KOPT-K1 (cell line): ENCODE measurements around the gene PRRT2.
A peak's percentile ranks its signal among the peaks of the same experiment; 100 is the strongest.
"Not testable (repeated sequence)": the region's sequence is repeated elsewhere in the genome, so short reads cannot be mapped to it uniquely, and the experiment has no call there.

Source experiments
- H3K27ac ChIP-seq: fragments of 200-600 bp; sonication (generic); 2 replicates; pipeline ENCODE4 v1.5.1; 2016; ENCODE audit warnings: antibody characterized with exemption, mild to moderate bottlenecking, low read depth, low read length; ENCODE audit not compliant: poor library complexity, severe bottlenecking
- H3K36me3 ChIP-seq: fragments of 200-600 bp; sonication (generic); 2 replicates; pipeline ENCODE4 v1.5.1; 2017; ENCODE audit warnings: antibody characterized with exemption, mild to moderate bottlenecking, low read length, moderate library complexity; ENCODE audit not compliant: insufficient read depth
- H3K9me3 ChIP-seq: fragments of 200-600 bp; sonication (generic); 2 replicates; pipeline ENCODE4 v1.5.1; 2017; ENCODE audit warnings: antibody characterized with exemption, low read length, mild to moderate bottlenecking; ENCODE audit not compliant: insufficient read depth, poor library complexity, severe bottlenecking

The PRRT2 gene

GRCh38 chr16:29811896-29812665 is at the start of gene PRRT2:
Gene PRRT2 (plus strand): TSS chr16:29812193. CDS start chr16:29813055, 862 bp downstream.
- Histone ChIP-seq H3K27ac (peak within 1 kb of the TSS; percentile 14), H3K9me3 (no peaks in the 10 kb centered on the region), H3K36me3 (peaks cover 31% of the 10 kb centered on the region)

DNA sequence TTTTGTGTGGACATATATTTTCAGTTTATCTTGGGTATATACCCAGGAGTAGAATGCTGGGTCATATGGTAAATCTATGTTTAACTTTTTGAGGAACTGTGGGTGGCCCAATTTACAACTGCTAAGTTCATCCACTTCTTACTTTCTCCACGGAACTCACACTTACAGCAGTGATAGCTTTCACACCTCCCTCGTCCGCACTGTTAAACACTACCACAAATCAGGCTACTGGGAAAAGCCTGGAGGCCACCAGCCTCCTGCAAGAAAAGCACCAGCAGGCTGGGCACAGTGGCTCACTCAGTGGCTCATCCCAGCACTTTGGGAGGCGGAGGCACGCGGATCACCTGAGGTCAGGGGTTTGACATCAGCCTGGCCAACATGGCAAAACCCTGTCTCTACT is 48.7 kb upstream of the PRRT2 start:
- no peaks in the 10 kb centered on the region for H3K9me3 ChIP-seq
- H3K36me3 ChIP-seq: no peaks in the 10 kb centered on the region
- H3K27ac ChIP-seq: no peak overlapping the region

DNA sequence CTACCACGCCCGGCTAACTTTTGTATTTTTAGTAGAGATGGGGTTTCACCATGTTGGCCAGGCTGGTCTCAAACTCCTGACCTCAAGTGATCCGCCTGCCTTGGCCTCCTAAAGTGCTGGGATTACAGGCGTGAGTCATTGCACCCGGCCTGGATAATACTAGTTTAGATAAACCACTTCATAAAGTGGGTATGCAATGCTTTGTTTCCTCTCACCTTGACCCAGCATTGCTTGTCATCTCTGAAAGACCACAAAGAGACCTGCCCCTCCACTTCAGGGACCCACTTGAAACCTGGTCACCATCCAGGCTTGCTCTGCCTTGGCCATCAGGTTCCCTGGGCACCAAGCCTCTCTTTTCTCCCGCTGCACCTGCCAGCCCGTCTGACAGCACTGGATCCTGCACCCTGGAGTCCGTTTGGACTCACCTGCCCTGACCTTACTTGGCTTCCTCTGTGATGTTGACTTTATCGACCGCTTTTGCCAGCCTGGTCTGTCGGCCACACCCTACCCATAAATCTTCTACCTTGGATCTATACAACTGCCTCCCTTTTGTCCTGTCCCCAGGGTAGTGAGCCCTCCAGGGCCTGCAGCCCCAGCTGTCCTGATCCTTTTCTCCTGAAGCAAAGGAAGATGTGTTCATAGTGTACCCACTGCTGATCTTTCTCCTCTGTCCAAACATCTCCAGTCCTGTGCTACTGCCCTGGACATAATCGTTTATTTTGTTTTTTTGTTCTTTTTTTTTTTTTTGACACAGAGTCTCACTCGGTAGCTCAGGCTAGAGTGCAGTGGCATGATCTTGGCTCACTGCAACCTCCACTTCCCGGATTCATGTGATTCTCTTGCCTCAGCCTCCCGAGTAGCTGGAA is 46.6 kb upstream of the PRRT2 start:
- no peaks in the 10 kb centered on the region for H3K9me3 ChIP-seq
- H3K36me3 ChIP-seq: no peaks in the 10 kb centered on the region
- no peak overlapping the region for H3K27ac ChIP-seq

DNA sequence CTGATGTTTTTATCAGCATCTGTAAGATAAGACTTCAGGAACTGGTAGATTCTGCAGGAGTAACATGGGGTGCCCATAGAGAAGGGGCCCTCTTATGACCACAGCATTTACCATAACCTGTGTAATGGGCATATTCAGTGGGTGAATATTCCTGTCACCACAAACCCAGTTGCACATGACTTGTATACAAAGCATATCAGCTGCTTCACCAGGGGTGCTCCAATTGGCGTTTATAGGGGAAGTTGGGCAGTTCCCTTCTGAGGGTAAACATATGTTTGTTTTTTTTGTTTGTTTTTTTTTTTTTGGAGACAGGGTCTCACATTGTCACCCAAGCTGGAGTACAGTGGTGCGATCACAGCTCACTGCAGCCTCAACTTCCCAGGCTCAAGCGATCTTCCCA is 45.4 kb upstream of the PRRT2 start:
- H3K27ac ChIP-seq: no peak overlapping the region

GRCh38 chr16:29767062-29767461 is 44.9 kb upstream of the PRRT2 start:
- Histone ChIP-seq H3K9me3 (no peaks in the 10 kb centered on the region), H3K27ac (no peak overlapping the region), H3K36me3 (no peaks in the 10 kb centered on the region)

More for the DNA sequence above, 45.4 kb upstream of the PRRT2 start:
- Histone ChIP-seq H3K36me3 (no peaks in the 10 kb centered on the region), H3K9me3 (no peaks in the 10 kb centered on the region)

- no peaks in the 10 kb centered on the region for H3K9me3 ChIP-seq
- H3K27ac ChIP-seq: no peak overlapping the region
- H3K36me3 ChIP-seq: no peaks in the 10 kb centered on the region
Observed at GRCh38 chr16:29769507-29769906, 42.5 kb upstream of the PRRT2 start.

DNA sequence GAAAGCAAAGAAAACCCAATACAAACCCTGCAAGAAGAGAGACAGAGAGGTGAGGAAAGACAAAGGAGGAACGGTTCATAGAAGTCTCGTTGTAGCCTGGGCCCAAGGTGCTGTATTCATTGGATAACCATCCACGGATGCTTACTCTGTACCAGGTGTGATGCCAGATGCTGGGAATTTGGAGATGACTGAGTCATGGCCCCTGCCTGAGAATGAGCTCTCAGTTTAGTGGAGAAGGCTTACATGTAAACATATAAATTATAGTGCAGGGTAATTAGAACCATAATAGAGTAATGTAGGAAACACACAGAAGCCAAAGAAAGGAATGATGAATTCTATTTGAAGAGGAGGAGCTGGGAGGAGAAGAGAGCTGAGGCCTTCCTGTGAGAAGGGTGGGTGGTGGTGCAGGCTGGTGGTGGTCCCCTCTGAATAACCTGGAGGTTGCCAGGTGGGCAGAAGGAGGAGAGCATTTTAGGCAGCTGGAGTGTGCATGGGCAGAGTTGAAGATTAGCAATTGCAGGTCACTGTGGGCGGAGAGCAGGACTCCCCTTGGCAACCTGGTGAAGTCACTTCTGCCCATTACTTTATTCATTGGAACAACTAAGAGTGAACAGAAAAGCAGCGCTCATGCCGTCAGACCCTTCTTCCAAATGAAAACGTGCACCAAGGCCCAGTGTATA is 41.6 kb upstream of the PRRT2 start:
- Histone ChIP-seq H3K36me3 (no peaks in the 10 kb centered on the region), H3K9me3 (no peaks in the 10 kb centered on the region), H3K27ac (no peak overlapping the region)

DNA sequence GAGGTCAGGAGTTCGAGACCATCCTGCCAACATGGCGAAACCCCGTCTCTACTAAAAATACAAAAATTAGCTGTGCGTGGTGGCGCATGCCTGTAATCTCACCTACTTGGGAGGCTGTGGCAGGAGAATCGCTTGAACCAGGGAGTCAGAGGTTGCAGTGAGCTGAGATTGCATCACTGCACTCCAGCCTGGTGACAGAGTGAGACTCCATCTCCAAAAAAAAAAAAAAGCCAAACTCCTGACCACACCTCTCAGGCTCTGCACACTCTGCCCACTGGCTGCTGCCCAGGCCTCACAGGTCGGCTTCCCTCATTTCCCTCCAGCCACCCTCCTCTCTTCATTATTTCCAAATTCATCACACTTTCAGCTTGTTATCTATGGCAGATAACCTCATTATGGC is 39.7 kb upstream of the PRRT2 start:
- not testable (repeated sequence) for H3K27ac ChIP-seq, H3K36me3 ChIP-seq, H3K9me3 ChIP-seq

GRCh38 chr16:29774730-29775129 is 37.3 kb upstream of the PRRT2 start:
- no peaks in the 10 kb centered on the region for H3K9me3 ChIP-seq
- no peak overlapping the region for H3K27ac ChIP-seq
- no peaks in the 10 kb centered on the region for H3K36me3 ChIP-seq

DNA sequence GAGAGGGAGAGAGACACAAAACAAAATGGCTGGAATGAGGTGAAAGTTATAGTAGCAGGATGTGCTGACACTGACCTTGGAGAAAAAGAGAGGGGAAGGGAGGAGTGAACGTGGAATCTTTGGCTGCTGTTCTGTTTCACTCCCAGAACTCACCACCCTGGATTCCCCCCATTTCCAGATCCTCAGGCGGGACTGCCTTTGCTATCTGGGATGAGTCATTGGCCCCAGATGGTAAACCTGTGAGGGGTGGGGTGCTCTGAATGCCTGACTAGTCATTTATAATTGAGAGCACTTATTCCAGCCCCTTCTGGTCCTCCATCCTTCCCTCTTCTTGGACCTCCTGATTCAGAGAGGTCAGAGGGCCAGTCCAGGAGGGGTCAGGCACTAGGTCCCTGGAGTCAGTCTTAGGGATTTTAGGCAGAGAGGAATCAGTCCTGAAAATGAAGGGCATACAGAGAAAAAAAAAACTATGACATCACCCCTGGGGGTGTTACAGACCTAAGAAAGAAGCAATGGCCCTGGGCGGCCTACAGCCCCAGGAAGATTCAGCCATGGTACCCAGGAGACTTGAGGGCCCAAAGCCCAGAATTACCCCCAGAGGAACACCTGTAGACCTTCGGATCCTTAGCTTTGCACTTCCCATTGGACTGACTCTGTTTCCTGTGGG is 36.1 kb upstream of the PRRT2 start:
- H3K9me3 ChIP-seq: no peaks in the 10 kb centered on the region
- no peak overlapping the region for H3K27ac ChIP-seq
- H3K36me3 ChIP-seq: no peaks in the 10 kb centered on the region

DNA sequence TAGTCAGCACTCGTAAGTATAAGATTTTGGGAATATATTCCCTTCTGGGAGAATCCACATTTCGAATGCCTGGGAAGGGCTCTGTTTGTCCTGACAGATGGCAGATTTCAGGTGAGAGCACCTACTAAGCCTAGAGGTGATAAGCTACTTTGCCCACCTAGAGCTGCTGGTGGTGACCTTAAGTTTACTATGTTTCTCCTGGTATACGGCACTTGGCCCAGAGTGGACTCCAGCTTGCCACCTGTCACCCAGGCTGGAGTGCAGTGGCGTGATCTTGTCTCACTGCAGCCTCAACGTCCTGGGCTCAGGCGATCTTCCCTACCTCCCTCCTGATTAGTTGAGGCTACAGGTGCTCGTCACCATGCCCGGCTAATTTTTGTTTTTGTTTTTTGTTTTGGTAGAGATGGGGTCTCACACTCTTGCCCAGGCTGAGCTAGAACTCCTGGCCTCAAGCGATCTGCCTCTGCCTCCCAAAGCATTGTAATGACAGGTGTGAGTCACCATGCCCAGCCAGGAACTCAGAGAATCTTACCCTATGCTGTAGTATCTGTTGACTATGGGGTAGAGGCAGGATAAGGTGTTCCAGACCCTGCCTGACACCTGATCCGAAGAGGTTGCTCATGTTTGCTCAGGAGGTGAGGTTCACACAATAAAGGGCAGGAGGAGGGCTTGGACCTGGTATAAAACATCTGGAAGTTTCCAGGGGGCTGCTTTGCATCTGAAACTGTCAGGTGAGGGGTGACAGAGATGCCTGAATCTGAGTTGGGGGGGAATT is 34.2 kb upstream of the PRRT2 start, which contains the start of gene ZG16:
Gene ZG16 (plus strand): TSS at position 681 of the 775 bp plus-strand sequence. CDS start 1,011 bp downstream, outside the sequence.
- no peaks in the 10 kb centered on the region for H3K9me3 ChIP-seq
- no peak within 1 kb of the TSS for H3K27ac ChIP-seq
- H3K36me3 ChIP-seq: no peaks in the 10 kb centered on the region

DNA sequence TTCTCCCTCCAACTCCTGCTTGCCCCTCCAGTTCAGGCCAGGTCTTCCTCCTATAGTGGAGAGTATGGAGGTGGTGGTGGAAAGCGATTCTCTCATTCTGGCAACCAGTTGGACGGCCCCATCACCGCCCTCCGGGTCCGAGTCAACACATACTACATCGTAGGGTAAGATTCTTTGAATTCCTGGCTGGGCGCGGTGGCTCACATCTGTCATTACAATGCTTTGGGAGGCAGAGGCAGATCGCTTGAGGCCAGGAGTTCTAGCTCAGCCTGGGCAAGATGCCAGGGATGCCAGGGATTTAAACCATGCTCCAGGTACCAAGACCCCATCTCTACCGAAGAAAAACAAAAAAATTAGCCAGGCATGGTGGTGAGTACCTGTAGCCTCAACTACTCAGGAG is 32.5 kb upstream of the PRRT2 start:
- Histone ChIP-seq H3K27ac (no peak overlapping the region), H3K36me3 (no peaks in the 10 kb centered on the region), H3K9me3 (no peaks in the 10 kb centered on the region)

- not testable (repeated sequence) for H3K36me3 ChIP-seq, H3K27ac ChIP-seq, H3K9me3 ChIP-seq
Observed at GRCh38 chr16:29783094-29783953, 28.7 kb upstream of the PRRT2 start.
